ENCODE data around the gene NCBP2L.
"Not testable (repeated sequence)": the region's sequence is repeated elsewhere in the genome, so short reads cannot be mapped to it uniquely, and the experiment has no call there.

The NCBP2L gene

DNA sequence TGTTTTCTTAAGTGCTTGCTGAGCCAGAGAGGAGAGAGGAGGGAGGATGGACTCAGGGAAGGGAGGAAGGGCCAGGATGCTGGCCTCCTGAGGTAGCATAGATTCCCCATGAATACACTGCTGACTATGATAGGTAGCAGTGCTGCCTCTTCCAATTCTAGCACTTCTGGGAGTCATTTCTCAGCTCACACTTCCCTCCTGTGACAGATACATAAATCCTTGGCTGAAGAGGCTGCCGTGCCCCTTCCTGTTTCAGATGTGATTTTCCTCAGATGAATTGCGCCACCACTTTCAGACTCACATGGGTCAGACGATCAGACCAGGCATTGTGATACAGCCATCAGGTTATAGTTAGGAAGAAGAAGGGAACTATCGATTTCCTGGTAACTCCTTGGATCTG, 24.3 kb upstream of the NCBP2L start:
- no peak for DNase-seq

DNA sequence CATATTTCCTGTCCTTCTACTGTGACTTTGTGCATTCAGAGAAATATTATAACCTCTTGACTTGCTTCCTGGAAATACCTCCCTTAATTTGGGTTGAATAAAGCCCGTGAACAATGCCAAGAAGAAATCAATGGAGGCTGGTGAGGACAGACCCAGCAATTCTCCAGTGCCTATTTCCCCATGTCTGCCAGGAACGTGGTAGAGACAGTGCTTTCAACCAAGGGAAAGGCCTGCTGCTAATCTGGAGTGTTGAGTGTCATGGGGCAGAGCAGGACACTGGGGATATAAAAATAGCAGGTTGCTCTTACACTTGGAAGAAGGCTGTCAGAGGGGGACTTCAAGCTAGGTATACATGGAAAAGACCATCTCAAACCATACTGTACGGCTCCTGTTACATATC, 21.8 kb upstream of the NCBP2L start:
- DNase-seq = no peak

DNA sequence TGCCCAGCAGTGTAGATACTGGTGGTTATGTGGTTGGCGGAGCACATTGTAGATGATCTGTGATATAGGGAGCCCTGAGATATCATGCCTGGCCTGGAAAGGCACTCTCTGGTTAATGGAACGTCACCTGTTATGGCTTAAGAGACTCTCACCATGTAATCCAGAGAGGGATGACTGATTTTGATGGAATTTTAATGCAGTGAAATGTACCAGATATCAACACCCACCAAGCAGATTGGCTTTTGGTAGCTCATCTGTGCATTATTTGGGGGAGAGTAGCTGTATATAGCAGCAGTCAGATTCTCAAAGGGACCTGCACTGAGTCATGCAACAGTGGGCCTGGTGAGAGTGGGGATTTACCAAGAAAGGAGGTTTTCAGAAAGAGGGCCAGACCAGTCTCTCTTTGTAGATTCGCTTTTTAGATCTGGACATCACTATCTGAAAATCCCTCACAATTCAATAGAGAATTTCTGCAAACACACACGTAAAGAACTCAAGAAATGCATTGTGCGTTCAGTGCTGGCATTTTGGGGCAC, 19.2 kb upstream of the NCBP2L start:
- DNase-seq = no peak

DNA sequence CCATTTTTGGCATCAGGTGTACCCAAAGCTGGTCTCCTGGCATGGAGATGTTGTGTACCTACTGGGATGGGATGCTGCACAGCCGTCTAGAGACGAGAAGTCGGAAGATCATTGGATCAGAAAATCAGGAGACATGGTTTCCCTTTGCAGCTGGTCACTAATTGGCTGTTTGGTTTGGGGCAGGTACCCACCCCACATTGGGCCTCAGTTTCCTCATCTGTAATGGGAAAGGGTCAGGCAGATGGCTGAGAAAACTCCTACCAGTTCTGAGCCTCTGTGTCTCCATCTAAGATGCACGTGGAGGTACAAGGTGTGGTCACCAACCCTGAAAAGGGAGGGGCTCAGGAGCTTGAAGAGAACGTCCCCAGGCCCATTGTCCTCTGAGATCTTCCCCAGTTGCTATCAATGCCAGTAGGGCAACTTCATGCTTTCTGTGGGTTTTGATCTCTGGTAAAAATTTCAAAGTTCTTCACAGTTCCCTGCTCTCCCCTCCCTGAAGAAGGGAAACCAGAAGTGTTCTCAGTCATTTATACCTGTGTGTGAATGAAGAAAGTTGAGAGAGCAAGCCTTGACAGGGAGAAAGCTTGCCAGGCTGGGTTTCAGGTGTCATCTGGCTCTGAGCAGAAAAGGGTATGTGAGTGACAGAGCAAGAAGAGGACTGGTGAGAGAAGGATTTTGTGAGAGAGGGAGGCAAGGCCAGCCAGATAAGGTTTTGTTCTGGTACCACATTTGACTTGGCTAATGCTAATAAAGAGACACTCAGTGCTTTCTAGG, 17.0 kb upstream of the NCBP2L start:
- DNase-seq = no peak

DNA sequence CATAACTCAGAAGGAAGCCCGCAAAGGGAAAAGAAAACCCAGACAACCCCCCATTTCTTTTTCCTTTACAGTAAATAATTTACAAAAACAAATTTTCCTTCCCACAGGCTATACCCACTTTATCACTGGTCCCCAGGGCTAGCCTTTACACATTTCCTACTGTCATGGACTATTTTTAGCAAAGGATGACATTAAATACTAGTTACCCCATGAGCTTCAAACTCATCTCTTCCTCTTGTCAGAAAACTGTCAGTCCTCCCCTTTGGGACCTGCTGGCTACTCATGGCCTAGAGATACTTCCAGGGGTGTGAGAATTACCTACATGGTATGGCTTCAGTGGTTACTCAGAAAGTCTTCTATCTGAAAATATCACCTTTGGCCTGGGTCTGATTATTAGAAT, 13.9 kb upstream of the NCBP2L start:
- DNase-seq = no peak

DNA sequence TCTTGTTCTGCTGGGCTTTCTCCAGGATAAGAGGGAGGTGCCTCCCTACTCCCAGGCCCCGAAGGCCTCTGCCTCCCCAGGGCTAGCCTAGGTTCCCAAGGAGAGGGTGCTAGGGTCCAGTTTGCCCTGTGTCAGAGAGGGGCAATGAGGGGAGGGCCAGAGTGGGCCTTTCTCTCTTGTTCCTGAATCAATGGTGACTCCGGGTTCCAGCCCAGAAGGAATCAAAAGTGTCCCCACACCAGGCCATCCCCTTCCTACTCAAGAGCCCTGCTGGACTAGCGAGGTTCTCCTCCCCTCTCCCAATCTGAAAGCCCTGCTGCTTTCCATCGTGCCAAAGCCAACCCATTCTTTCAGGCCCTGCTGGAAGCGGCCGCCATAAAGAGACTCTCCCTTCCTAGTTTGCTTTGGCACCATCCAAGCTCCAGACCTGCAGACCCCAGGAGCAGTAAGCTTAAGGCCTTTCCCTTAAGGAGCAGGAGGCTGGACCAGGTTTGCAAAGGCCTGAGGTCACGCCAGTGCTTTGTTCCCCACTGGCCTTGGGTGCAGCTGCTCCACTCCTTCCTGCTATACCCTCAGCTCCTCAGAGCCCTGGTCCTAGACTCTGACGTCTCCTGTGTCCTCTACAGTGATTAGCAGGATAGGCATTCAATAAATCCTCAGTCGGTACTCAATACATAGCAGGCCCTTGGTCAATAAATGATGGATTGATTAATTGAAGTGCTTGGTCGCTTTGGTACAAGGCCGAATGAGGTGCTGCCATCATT, 12.5 kb upstream of the NCBP2L start:
- no peak for DNase-seq

DNA sequence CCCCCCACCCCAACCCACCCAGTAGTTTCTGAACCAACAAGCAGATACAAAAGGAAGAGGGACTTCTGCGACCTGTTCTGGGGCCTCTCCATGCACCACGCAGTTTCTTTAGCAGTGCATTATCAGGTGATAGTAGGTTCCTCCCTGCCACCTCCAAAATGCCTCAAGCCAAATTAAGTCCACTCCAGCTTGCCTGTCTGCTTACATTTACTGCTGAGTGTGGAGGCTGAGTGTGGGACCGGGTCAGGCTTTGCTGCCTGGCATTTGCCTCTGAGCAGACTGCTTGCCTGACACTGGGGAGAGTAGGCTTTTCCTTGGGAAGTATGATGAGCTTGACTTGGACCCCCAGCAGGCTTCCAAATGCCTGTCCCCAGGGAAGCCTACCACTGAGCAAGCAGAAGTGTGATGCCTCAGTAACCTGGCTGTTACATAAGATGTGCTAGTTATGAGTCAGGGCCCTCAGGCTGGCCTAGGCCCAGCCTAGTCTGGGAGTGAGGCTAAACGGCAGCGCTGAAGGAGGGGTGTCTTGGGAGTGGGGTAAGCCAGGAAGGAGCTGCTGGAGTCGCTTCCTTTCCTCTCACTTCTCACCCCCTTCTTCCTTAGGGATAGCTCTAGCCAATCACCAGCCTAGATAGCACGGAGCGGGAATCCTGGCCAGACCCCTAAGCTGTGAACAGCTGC, 10.9 kb upstream of the NCBP2L start:
- DNase-seq = no peak

DNA sequence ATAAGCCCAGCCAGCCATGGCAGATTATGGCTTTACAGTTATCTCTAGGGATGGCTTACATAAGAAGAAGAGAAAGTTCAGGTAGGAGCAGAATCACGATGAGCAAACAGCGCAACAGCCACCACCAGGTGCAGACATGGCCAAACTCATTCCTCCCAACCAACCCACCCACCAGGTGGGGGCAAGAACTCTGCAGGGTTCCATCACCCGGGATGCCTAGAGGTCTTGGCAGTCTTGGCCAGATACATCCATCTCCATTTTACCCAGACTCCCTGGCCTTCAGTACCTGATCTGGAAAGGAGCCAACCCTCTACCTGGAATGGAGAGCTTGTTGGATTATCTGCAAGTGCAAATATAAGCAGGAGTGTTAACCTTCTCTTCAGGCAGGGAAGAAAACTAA, 9.5 kb upstream of the NCBP2L start:
- no peak for DNase-seq

DNA sequence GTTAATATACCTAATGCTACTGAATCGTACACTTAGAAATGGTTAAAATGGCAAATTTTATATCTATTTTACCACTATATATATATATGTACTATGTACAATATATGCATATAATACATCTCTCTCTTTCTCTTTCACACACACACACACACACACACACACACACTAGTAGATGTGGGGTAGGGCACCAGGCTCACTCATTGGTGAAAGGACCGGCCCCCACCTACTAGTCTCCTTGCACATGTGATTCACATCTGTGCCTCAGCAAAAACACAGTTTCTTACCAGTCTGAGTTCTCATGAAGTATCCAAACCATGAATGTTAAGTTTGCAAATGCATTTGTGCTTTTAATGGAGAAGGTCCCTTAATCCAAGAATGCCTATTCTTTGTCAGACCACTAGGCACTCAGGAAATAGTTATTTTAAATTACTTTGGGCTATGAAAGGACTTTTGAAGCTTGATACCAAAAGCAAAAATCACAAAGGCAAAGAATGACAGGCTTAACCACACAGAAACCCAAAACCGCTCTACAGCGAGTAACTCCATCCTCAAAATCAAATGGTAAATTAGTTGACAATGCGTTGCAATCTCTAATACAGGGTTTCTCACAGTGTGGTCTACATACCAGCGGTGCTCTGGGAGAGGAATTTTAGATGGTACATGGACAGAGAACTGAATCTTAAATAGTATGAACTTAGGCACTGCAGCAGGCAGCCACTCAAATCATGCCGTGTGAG, 7.8 kb upstream of the NCBP2L start:
- DNase-seq = no peak

DNA sequence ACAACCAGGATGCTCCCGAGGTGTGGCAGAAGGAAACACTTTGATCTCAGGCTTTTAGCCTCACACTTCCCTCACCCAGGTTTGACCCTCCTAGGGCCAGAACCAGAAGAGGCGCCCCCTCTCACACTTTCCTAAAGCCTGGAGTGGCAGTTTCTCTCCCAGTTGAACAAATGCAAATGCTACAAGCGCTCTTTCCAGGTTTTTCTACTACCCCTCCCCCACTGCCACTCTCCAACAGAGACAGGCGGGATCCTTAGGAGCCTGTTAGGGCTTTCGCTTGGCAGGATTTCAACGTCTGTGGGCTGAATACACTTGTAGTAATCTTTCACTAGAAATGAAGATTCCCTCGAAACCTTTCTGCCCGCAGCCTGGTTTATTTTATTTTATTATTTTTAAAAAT, 4.3 kb upstream of the NCBP2L start:
- no peak for DNase-seq

DNA sequence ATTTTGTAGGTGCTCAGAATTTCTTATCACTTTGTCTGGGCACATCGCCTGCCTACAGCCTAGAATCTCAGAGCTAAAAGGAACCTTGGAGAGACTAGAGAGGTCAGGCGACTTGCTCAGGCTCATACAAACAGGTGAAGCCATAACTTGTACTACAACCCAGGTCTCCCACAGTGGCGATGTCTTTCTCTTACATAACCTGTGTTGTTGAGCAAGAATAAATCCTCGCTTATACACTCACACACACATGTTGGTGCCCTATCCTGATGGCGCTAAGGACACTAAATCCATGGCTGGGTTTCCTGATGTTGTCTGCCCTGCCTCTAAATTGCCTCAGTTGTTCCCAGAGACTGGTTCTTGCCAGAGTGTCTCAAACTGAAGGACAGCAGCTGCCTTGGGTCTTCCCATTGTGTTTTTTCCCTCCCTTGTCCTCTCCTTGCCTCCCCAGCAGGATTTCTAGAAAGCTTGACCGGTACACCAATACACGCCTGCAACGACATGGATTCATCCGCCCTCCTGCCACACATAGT, 3.6 kb upstream of the NCBP2L start:
- no peak for DNase-seq

DNA sequence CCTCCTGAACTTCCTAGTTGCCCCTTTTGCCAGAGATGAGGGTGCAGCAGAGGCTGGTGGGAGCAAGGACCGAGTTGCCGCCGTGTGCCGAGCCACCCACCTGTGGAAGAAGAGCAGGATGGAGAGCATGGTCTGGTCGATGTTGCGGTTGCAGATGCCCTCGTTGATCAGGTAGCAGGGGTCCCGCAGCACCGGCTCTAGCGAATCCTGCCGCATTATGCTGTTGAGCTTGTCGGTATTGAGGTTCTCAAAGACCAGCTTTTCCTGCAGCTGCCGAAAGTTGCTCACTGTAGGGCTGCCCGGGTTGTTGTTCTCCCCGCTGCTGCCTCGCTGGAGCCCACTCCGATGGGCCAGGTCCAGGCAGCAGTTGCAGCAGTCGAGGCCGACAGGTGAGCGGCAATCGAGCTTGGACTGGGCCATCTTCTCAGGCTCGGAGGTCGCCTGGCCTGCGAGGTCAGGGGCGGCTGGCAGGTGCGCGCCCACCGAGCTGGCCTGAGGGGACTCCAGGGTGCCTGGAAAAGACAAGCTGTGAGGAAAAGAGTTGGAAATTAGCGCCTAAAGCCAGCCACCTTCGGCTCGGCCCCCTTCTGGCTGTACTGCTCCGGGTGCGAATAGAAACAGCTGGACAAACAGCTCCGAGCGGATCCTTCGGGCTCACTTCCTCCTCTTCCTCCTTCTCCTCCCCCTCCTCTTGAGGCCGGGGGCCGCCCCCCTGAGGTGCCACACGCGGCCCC, 2.4 kb upstream of the NCBP2L start:
- DNase-seq = peak; percentile 23

DNA sequence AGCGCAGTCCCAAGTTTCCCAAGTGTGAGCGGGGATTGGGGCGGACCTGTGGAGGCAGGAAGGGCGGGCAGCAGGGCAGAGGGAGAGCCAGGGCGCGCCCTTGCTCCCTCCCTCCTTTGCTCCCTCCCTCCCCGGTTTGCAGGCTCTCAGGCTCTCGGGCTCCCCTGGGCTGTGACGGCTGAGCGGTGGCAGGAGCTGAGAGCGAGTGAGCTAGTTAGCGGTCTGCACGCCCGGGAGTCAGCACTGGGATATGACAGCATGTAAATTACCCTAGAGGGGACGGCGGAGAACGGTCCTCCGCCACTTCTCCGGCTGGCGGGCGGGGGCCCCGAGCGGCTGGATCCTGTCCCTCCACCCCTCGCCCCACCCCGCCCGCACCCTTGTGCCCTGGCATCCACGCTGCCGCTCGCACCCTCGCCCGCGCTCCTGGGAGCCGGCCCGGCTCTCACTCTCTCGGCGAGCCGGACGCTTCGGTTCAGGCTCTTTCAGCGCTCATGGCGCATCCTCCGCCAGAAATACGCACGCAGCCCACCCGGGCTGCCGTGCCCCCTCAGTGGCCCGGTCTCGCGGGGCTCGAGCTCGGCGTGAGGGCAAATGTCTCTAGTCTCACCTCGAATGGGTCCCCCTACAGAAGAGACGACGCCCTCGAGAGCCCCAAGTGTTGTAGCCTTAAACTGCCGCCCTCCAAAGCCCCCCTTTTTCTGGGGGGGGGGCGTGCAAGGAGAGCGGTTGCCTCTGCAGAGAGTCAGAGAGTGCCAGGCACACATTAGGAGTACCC, 1.6 kb upstream of the NCBP2L start, which contains the start of gene TSC22D3:
TSS of gene TSC22D3 (minus strand) at position 54 of the 778 bp plus-strand sequence. CDS start 368 bp downstream, outside the sequence.
- DNase-seq = peak; percentile 63

DNA sequence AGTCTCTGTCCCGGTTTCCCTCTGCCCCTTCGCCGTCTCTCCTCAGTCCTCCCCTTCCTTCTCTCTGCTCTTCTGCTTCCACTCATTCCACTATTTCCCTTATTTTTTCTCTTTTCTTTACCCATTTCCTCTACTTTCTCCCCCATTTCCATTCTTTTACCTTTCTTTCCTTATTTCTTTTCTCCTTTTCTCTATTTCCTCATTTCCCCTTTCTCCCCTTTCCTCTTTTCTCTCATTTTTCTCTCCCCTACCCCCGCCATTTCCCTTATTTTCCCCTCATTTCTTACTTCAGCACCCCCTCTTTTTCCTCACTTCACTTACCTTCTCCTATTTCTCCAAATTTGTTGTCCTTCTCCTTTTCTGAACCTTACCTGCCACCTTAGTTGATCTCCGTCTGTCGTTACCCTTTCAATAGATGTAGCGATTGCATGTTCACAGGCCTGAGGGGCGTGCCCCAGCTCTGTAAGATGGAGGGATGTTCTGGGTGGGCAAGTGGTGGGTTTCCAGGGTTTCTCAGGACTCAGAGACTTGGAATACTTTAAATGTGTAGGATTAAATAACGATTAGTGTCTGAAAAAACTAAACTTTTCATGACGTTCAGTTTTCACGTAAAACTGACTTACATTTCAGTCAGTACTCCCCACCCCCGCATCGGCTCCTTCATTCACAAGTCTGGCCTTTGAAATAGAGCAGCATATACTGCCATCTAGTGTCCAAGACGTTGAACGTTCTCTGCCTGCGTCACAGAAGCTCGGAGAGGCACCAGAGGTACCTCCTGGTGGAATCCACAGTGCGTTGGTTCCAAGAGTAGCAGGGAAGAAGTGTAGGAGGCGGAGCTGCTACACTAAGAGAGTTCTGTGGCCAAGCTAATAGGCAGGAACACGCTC, 641 bp upstream of the NCBP2L start:
- DNase-seq = peak; percentile 67

DNA sequence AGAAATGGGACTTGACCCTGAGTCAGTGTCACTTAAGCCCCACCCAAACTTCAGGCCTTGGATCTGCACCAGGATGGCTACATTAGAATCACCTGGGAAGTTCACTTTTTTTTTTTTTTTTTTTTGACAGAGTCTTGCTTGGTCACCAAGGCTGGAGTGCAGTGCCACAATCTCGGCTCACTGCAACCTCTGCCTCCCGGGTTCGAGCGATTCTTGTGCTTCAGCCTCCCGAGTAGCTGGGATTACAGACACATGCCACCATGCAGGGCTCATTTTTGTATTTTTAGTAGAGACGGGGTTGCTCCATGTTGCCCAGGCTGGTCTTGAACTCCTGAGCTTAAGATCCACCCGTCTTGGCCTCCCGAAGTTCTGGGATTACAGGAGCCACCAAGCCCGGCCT, 3.0 kb downstream of the NCBP2L start:
- DNase-seq = no peak

DNA sequence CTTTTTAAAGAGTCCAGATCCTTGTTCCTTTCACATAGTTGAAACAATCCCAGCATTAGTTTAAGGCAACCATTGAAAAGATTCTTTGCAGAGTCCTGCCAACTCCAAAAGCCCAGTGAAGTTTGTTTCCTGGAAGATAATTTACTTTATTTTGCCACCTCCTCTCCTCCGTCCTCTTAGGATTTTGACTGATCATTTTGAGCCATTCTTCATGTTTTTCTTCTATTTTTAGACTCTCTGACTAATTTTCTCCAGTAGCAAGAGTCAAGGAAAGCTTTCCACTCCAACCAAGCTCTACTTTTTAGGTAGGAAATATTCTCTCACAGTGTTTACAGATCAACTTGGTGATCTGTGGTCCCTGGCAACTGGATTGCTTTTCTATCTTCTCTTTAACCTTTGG, 10.3 kb downstream of the NCBP2L start:
- no peak for DNase-seq

DNA sequence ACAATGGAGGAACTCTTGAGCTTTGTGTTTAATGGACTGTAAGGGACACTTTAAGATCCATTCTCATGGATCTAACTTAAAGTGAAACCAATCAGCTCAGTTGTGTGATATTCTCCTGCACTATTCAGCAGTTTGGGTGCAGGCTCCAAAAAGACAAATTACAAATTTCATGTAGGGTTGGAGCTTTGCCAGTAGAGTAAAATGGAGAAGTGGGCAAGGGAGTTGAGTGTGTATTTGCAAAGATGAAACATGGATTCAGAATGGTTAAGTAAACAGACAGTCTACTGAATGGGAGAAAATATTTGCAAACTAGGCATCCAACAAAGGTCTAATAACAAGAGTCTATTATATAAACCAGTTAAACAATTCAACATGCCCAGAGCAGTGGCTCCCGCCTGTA, 26.9 kb downstream of the NCBP2L start:
- DNase-seq = no peak

DNA sequence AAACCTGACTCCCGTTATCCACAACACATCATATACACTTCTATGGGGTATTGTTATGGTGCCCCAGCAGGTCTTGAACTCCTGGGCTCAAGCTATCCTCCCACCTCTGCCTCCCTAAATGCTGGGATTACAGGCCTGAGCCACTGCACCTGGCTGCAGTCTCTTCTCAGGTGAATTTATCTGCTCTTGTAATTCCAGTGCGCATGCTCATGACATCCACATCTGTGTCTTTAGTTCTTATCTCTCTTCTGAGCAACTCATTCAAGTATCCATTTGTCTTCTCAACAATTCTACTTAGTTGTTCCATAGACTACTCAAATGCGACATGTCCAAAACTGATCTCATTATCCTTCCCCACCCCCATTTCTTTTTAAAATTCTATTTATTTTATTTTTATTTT, 27.6 kb downstream of the NCBP2L start:
- no peak for DNase-seq

DNA sequence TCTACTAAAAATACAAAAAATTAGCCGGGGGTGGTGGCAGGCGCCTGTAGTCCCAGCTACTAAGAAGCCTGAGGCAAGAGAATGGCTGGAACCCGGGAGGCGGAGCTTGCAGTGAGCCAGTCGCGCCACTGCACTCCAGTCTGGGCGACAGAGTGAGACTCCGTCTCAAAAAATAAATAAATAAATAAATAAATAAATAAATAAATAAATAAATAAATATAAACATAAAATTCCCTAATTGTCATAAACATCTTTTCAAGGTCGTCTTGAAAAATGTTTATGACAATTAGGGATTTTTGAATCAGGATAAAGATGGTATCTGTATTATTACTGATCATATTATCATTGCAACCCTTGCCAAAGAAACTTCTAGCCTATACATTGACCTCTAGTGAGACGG, 32.5 kb downstream of the NCBP2L start:
- not testable (repeated sequence) for DNase-seq
